Measurements from ENCODE around the gene CCHCR1. TPM values are rescaled to one million over a fixed set of nuclear protein-coding genes. Genes with fewer than 3 reads are reported as not detected.

The CCHCR1 gene
- total RNA-seq, 3 donors from 2014 or later = 25.7 to 53.3 (median 43.4) TPM

DNA sequence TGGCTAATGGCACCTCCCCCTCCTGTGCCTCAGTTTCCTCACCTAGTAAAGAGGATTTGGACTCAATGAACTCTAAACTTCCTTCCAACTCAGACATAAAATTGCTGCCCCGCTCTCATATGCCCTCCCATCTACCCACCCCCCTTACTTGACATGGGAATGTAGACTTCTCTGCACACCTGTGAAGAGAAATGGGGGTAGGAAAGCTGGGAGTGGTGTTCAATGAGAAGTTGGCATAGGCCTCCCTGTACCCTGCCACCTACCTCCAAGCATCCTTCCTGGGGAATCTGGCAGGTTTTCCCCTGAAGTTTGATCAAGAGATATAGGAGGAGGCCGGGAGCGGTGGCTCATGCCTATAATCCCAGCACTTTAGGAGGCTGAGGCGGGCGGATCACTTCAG is 16.8 kb upstream of the CCHCR1 start:
- Histone ChIP-seq H3K4me3 (no peak overlapping the region), H3K4me1 (ENCODE audit: low read depth) (peaks cover 11% of the 10 kb centered on the region), H3K36me3 (ENCODE audit: low read depth) (no peaks in the 10 kb centered on the region), H3K9me3 (no peaks in the 10 kb centered on the region)
- TF ChIP-seq, protein P1, sequence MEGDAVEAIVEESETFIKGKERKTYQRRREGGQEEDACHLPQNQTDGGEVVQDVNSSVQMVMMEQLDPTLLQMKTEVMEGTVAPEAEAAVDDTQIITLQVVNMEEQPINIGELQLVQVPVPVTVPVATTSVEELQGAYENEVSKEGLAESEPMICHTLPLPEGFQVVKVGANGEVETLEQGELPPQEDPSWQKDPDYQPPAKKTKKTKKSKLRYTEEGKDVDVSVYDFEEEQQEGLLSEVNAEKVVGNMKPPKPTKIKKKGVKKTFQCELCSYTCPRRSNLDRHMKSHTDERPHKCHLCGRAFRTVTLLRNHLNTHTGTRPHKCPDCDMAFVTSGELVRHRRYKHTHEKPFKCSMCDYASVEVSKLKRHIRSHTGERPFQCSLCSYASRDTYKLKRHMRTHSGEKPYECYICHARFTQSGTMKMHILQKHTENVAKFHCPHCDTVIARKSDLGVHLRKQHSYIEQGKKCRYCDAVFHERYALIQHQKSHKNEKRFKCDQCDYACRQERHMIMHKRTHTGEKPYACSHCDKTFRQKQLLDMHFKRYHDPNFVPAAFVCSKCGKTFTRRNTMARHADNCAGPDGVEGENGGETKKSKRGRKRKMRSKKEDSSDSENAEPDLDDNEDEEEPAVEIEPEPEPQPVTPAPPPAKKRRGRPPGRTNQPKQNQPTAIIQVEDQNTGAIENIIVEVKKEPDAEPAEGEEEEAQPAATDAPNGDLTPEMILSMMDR (IDR thresholded peaks at IDR 0.05) = no peak
- DNase-seq = no peak
- intact Hi-C loops (cut with DNase I, micrococcal nuclease) = no loop called here
- no peak for ATAC-seq

DNA sequence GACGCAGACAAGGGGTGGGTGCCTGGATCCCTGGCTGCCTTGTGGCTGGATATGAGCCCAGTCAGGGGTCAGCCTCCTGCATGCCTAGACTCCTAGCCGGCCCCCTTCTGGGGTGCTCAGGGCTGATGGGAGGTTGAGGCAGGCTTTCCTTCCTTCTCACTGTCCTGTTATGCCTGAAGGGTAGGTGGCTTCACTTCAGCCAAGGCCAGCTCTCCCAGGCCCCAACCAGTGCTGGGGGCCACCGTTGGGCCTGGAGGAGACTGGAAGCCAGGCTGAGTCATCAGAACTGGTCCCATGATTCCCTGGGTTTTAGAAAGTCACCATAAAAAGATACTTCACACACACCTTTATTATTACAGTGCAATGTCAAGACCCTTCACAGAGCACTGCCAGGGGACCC is 15.8 kb upstream of the CCHCR1 start:
- intact Hi-C loops (cut with DNase I, micrococcal nuclease) = no loop called here
- no peak overlapping the region for H3K4me3 ChIP-seq
- DNase-seq (no peak), ATAC-seq (no peak)
- no peaks in the 10 kb centered on the region for H3K36me3 ChIP-seq (ENCODE audit: low read depth)
- peaks cover 2% of the 10 kb centered on the region for H3K4me1 ChIP-seq (ENCODE audit: low read depth)
- TF ChIP-seq, protein P1 (IDR thresholded peaks at IDR 0.05) = no peak
- H3K9me3 ChIP-seq = no peaks in the 10 kb centered on the region

DNA sequence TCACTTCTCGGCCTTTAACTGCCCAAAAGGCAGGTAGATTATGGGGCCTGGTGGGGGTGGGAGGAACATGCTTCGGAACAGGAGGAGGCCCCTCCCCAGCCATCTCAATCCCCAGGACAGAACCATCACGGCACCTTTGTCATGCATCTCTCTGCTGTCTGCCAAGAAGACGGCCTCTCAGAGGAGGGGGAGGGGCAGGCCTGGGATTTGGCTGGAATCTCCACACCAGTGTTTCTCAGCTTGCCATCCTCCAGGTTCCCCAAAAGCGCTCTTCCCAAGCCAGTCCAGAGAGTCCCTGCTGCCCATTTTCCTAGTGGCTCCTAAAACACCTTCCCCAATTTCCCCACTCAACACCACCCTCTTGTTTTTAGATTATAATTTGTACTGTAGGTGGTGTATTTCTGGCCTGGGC is 15.4 kb upstream of the CCHCR1 start:
- ATAC-seq = no peak
- TF ChIP-seq, protein P1 (IDR thresholded peaks at IDR 0.05) = no peak
- no peaks in the 10 kb centered on the region for H3K9me3 ChIP-seq
- H3K4me1 ChIP-seq (ENCODE audit: low read depth) = no peaks in the 10 kb centered on the region
- DNase-seq = no peak
- H3K4me3 ChIP-seq = no peak overlapping the region
- intact Hi-C loops (cut with DNase I, micrococcal nuclease) = no loop called here
- no peaks in the 10 kb centered on the region for H3K36me3 ChIP-seq (ENCODE audit: low read depth)

DNA sequence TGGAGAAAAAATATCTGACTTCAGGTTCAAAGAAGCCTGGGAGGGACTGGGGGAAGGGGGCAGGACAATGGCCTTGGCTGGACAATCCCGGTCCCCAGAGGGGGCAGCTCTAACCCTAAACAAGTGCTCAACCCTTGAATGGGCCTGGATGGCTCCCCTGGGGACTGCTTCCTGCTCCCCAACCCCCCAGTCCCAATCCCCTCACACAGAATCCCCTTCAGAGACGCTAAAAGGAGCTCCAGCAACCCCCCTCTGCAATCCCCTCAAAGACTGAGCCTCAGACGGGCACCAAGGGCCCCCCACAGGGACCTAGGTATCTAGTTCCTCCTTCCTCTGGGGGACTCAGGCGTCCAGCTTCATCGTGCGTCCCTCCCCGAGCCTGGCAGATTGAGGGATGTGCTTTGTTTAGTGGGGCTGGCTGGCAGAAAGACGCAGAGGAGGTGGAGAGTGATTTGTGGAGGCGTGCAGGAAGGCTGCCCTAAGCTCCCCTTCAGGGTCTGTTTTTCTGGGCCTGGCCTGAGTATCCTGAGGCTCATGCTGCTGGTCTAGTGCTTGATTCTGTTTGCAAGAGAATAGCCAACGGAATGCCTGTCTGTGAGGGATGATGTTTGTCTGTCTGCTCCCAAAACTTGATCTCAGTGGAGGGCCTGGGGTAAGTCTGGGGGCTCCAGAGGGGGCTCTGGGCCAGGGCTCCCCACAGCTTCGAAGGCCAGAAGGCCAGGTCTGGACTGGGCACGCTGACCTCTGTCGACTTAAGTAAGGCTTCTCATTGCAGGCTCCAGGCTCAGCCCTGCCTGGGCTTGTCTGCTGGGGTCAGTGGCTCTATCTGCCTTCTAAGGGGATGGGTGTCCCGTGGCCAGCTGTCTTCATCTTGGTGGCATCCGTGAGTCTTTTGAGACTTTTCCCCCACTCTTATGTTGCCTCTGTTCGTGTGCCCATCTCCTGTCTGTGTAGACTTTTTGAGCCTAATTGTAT is 14.6 kb upstream of the CCHCR1 start:
- H3K4me3 ChIP-seq = no peak overlapping the region
- no peaks in the 10 kb centered on the region for H3K9me3 ChIP-seq
- intact Hi-C loops (cut with DNase I, micrococcal nuclease) = no loop called here
- TF ChIP-seq, protein P1 (IDR thresholded peaks at IDR 0.05) = no peak
- DNase-seq (no peak), ATAC-seq (peak; percentile 4)
- H3K36me3 ChIP-seq (ENCODE audit: low read depth) = no peaks in the 10 kb centered on the region
- H3K4me1 ChIP-seq (ENCODE audit: low read depth) = no peaks in the 10 kb centered on the region

DNA sequence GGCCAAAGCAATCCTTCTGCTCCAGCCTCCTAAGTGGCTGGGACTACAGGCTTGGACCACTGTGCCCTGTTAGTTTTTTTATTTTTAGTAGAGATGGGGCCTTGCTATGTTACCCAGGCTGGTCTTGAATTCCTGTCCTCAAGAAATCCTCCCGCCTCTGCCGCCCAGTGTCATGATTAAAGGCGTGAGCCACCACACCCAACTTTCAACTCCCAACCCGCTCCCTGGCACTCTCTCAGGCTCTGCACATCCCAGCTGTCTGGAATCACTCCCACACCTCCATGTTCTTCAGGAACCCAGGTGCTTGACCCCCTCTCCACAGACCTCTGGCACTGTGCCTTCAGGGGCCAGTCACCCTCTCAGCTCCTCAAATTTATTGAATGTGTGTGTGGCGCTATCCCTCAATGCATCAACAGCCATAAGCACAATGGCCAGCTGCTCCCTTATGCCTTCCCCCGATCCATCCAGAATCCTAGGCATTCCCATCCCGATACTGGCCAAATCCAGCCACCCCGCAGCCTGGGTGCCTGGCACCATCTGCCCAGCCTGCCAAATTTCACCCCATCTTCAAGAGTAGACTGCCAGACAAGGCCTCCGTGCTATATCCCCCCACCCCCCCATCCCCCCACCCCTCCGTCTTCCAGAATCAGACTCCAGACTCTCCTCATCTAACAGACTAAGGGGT is 13.5 kb upstream of the CCHCR1 start:
- TF ChIP-seq, protein P1 (IDR thresholded peaks at IDR 0.05) = no peak
- Histone ChIP-seq H3K4me3 (no peak overlapping the region), H3K4me1 (ENCODE audit: low read depth) (no peaks in the 10 kb centered on the region), H3K36me3 (ENCODE audit: low read depth) (no peaks in the 10 kb centered on the region), H3K9me3 (no peaks in the 10 kb centered on the region)
- DNase-seq (no peak), ATAC-seq (peak; percentile 28)
- intact Hi-C loops (cut with DNase I, micrococcal nuclease) = no loop called here

Measured in mucosa of descending colon (tissue), 3 donors.